Smooth muscle cell (in vitro differentiated cells): Measurements from ENCODE around the gene RNGTT. TPM values are rescaled to one million over a fixed set of nuclear protein-coding genes. Genes with fewer than 3 reads are reported as not detected.

Source experiments
- DNase-seq: peaks from one replicate; lab custom pipeline; 2025; ENCODE audit not compliant: unreplicated experiment; lab: John Stamatoyannopoulos, UW
- H2AFZ ChIP-seq: fragments of 200-600 bp; sonication (generic); 2 replicates; pipeline ENCODE4 v1.6.0; 2016; ENCODE audit warnings: antibody characterized with exemption, low read depth, mild to moderate bottlenecking
- H3F3A ChIP-seq: fragments of 200-600 bp; sonication (generic); 2 replicates; pipeline ENCODE4 v1.6.0; 2017; ENCODE audit warnings: antibody characterized with exemption, low read depth
- H3K27ac ChIP-seq: fragments of 200-600 bp; sonication (generic); 2 replicates; pipeline ENCODE4 v1.5.1; 2016; ENCODE audit warnings: low read depth, mild to moderate bottlenecking
- H3K27me3 ChIP-seq: fragments of 200-600 bp; sonication (generic); 2 replicates; pipeline ENCODE4 v1.6.1; 2016; ENCODE audit warnings: low read depth, mild to moderate bottlenecking
- H3K36me3 ChIP-seq: fragments of 200-600 bp; sonication (generic); 2 replicates; pipeline ENCODE4 v1.5.1; 2016; ENCODE audit warnings: low read depth
- H3K4me1 ChIP-seq: fragments of 200-600 bp; sonication (generic); 2 replicates; pipeline ENCODE4 v1.5.1; 2016; ENCODE audit warnings: low read depth
- H3K4me2 ChIP-seq: fragments of 200-600 bp; sonication (generic); 2 replicates; pipeline ENCODE4 v1.6.0; 2016; ENCODE audit warnings: mild to moderate bottlenecking
- H3K4me3 ChIP-seq: fragments of 200-600 bp; sonication (generic); 2 replicates; pipeline ENCODE4 v1.5.1; 2016; ENCODE audit warnings: mild to moderate bottlenecking
- H3K79me2 ChIP-seq: fragments of 200-600 bp; sonication (generic); 2 replicates; pipeline ENCODE4 v1.6.0; 2016; ENCODE audit warnings: low read depth, mild to moderate bottlenecking
- H3K9ac ChIP-seq: fragments of 200-600 bp; sonication (generic); 2 replicates; pipeline ENCODE4 v1.6.0; 2016; ENCODE audit warnings: low read depth
- H3K9me3 ChIP-seq: fragments of 200-600 bp; sonication (generic); replicated peaks from 2 replicates; pipeline ENCODE4 v1.5.1; 2016; ENCODE audit warnings: low read depth
- H4K20me1 ChIP-seq: fragments of 200-600 bp; sonication (generic); 2 replicates; pipeline ENCODE4 v1.6.0; 2016; ENCODE audit warnings: low read depth
- WGBS: methylation state at CpG from one replicate; pipeline ENCODE4 v1.1.7; 2016; ENCODE audit warnings: low lambda C conversion rate; 5-methylcytosine and 5-hydroxymethylcytosine counted together
- polyA plus RNA-seq: library from polyadenylated mRNA; unstranded; fragments of >200 nt; fragmentation: Nextera tagmentation; extraction: Ambion mirVana; gene quantifications from 2 replicates; pipeline ENCODE4 v1.2.1, GENCODE V29; 2016
- total RNA-seq: library from RNA; depleted of rRNA; stranded (reverse); fragments of >200 nt; gene quantifications from 2 replicates; pipeline ENCODE4 v1.2.3, GENCODE V29; 2014
- TF ChIP-seq, protein P1 (sequence below): fragments of 200-600 bp; sonication (generic); IDR thresholded peaks from 2 replicates; pipeline ENCODE4 v1.5.1; 2017; ENCODE audit warnings: borderline replicate concordance, mild to moderate bottlenecking, antibody characterized with exemption; ENCODE audit not compliant: insufficient read depth, poor library complexity, severe bottlenecking

RNGTT gene
- total and polyA plus RNA-seq, 2 experiments from 2014 or later, result 7.5 to 22.7 TPM

- Histone ChIP-seq H3K9ac (no peak overlapping the region), H3K79me2 (peaks cover 7% of the 10 kb centered on the region), H4K20me1 (no peaks in the 10 kb centered on the region), H3K4me3 (no peak overlapping the region), H3K4me2 (no peak overlapping the region), H3K36me3 (peaks cover 5% of the 10 kb centered on the region), H3K27ac (no peak overlapping the region), H3K4me1 (no peaks in the 10 kb centered on the region), H3K27me3 (no peaks in the 10 kb centered on the region), H3F3A (no peaks in the 10 kb centered on the region), H2AFZ (no peak overlapping the region), H3K9me3 (no peaks in the 10 kb centered on the region)
- TF ChIP-seq, protein P1, sequence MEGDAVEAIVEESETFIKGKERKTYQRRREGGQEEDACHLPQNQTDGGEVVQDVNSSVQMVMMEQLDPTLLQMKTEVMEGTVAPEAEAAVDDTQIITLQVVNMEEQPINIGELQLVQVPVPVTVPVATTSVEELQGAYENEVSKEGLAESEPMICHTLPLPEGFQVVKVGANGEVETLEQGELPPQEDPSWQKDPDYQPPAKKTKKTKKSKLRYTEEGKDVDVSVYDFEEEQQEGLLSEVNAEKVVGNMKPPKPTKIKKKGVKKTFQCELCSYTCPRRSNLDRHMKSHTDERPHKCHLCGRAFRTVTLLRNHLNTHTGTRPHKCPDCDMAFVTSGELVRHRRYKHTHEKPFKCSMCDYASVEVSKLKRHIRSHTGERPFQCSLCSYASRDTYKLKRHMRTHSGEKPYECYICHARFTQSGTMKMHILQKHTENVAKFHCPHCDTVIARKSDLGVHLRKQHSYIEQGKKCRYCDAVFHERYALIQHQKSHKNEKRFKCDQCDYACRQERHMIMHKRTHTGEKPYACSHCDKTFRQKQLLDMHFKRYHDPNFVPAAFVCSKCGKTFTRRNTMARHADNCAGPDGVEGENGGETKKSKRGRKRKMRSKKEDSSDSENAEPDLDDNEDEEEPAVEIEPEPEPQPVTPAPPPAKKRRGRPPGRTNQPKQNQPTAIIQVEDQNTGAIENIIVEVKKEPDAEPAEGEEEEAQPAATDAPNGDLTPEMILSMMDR, result no peak
- no peak for DNase-seq
Observed at GRCh38 chr6:88842320-88842719, 121.1 kb downstream of the RNGTT start.

DNA sequence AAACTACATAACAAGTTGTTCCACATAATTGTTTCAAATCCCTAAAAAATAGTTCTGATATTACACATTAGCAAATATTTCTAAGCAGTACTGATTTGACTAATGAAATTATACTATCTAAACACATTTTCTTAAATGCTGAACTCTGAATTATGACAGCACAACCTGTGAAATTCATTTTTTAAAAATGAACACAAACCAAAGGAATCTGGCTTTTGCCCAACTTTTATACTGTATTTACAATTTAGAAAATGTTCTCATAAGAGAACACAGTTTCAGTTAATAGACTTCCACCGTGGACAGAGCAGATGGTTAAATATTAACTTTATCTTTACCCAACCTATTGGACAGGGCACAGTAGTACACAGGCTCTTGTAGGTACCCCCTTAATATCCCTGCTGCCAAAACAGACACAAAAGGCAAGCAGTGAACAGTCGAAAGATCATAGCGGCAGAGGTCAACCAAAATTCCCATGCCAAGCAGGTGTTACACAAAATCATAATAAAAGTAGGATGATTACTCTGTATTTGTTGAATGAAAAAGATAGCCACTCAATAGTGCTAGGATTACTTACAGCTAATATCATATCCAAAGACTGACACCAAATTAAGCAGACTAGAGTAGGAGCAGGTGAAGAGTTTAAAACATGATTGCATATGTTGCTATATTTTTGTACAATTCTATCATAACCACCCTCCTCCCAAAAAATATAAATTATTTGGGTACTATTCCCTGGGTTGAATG lies 122.5 kb downstream of the RNGTT start:
- DNase-seq, result no peak
- TF ChIP-seq, protein P1, result no peak
- no peaks in the 10 kb centered on the region for H3K27me3 ChIP-seq
- H3K4me2 ChIP-seq, result no peak overlapping the region
- H3K79me2 ChIP-seq, result peaks cover 7% of the 10 kb centered on the region
- H3K36me3 ChIP-seq, result peaks cover 5% of the 10 kb centered on the region
- 93% methylated on average over 3 of the region's 3 CpGs for WGBS
- H2AFZ ChIP-seq, result no peak overlapping the region
- no peak overlapping the region for H3K9ac ChIP-seq
- H3K4me1 ChIP-seq, result no peaks in the 10 kb centered on the region
- no peaks in the 10 kb centered on the region for H4K20me1 ChIP-seq
- no peak overlapping the region for H3K4me3 ChIP-seq
- no peaks in the 10 kb centered on the region for H3F3A ChIP-seq
- H3K9me3 ChIP-seq, result no peaks in the 10 kb centered on the region
- H3K27ac ChIP-seq, result no peak overlapping the region

DNA sequence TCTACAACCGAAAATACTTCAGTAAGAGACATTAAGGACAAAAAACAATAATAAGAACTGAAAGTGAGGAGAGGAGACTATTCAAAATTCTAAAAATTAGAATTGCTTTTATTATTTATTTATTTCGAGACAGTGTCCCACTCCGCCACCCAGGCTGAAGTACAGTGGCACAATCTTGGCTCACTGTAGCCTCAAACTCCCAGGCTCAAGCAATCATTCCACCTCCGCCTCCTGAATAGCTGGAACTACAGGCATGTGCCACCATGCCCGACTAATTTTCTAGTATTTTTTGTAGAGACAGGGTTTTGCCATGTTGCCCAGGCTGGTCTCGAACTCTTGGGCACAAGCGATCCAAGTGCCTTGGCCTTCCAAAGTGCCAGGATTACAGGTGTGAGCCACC lies 123.1 kb downstream of the RNGTT start:
- Histone ChIP-seq H3K9me3 (no peaks in the 10 kb centered on the region), H3K4me2 (no peak overlapping the region), H3K27ac (no peak overlapping the region), H3K4me1 (no peaks in the 10 kb centered on the region), H2AFZ (no peak overlapping the region), H3K36me3 (peaks cover 5% of the 10 kb centered on the region), H3F3A (no peaks in the 10 kb centered on the region), H3K4me3 (no peak overlapping the region), H4K20me1 (no peaks in the 10 kb centered on the region), H3K9ac (no peak overlapping the region), H3K79me2 (peaks cover 7% of the 10 kb centered on the region), H3K27me3 (no peaks in the 10 kb centered on the region)
- 98% methylated on average over 7 of the region's 7 CpGs for WGBS
- TF ChIP-seq, protein P1, result no peak
- DNase-seq, result no peak

DNA sequence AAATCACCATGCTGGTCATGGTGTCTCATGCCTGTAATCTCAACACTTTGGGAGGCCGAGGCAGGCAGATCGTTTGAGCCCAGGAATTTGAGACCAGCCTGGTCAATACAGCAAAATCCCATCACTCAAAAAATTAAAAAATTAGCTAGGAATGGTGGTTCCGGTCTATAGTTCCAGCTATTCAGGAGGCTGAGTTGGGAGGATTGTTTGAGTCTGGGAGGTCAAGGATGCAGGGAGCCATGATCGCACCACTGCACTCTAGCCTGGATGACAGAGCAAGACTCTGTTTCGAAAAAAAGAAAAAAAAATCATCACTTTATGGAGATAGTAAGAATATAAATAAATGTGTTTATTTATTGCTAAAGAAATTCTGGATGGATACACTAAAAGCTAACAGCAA lies 124.1 kb downstream of the RNGTT start:
- 97% methylated on average over 5 of the region's 5 CpGs for WGBS
- no peaks in the 10 kb centered on the region for H3K4me1 ChIP-seq
- no peak overlapping the region for H3K9ac ChIP-seq
- peaks cover 7% of the 10 kb centered on the region for H3K36me3 ChIP-seq
- no peaks in the 10 kb centered on the region for H4K20me1 ChIP-seq
- peaks cover 9% of the 10 kb centered on the region for H3K79me2 ChIP-seq
- H3F3A ChIP-seq, result no peaks in the 10 kb centered on the region
- TF ChIP-seq, protein P1, result no peak
- no peak overlapping the region for H3K4me2 ChIP-seq
- no peak overlapping the region for H3K4me3 ChIP-seq
- H3K9me3 ChIP-seq, result peaks cover 3% of the 10 kb centered on the region
- H3K27me3 ChIP-seq, result no peaks in the 10 kb centered on the region
- DNase-seq, result no peak
- no peak overlapping the region for H3K27ac ChIP-seq
- no peak overlapping the region for H2AFZ ChIP-seq
